Uterus (tissue), 4 donors: Measurements from ENCODE around the gene ISG15. TPM values are rescaled to one million over a fixed set of nuclear protein-coding genes. Genes with fewer than 3 reads are reported as not detected.
"Not testable (repeated sequence)": the region's sequence is repeated elsewhere in the genome, so short reads cannot be mapped to it uniquely, and the experiment has no call there.

Source experiments
- DNase-seq, 2 donors: peaks; one replicate each; pipeline ENCODE4 v3.0.0-alpha.2; 2019 to 2020
- H3K27ac ChIP-seq, 2 donors: fragments of 200-600 bp; sonication (generic); 1 replicate in 1 of 2; 2 replicates in 1 of 2; pipeline ENCODE4 v1.5.1; 2016 to 2018
- H3K27me3 ChIP-seq, 2 donors: fragments of 200-600 bp; sonication (generic); one replicate each; pipeline ENCODE4 v1.5.1; 2018 to 2019; ENCODE audit warnings: control low read depth in 1 of 2
- H3K36me3 ChIP-seq, 2 donors: fragments of 200-600 bp; sonication (generic); one replicate each; pipeline ENCODE4 v1.5.1; 2019; ENCODE audit warnings: control low read depth in 1 of 2
- H3K4me1 ChIP-seq, 2 donors: fragments of 200-600 bp; sonication (generic); one replicate each; pipeline ENCODE4 v1.5.1; 2018 to 2019; ENCODE audit warnings: control low read depth in 1 of 2
- H3K4me3 ChIP-seq, 2 donors: fragments of 200-600 bp; sonication (generic); 1 replicate in 1 of 2; 2 replicates in 1 of 2; pipeline ENCODE4 v1.5.1; 2018 to 2019; ENCODE audit warnings: mild to moderate bottlenecking in 1 of 2
- H3K9me3 ChIP-seq, 2 donors: fragments of 200-600 bp; sonication (generic); one replicate each; pipeline ENCODE4 v1.5.1; 2019; ENCODE audit warnings: control low read depth in 1 of 2
- POLR2A ChIP-seq, 2 donors: fragments of 450-650 bp; IDR thresholded peaks; one replicate each; pipeline ENCODE4 v1.6.1; 2016; ENCODE audit warnings: antibody characterized with exemption in 2 of 2, mild to moderate bottlenecking in 1 of 2, moderate library complexity in 1 of 2
- intact Hi-C: fragments of 100-400 bp; cut with DNase I; formaldehyde crosslinking; loops from one replicate; pipeline ENCODE4 v1.15.1; 2023; ENCODE audit warnings: low total_unique reads
- total RNA-seq, 4 donors: library from RNA; depleted of rRNA in 3 of 4; stranded (reverse); fragments of >200 nt in 3 of 4; gene quantifications; one replicate each; pipeline versions ENCODE4 v1.1.0 to v1.2.4, GENCODE V29; 2014 to 2023
- TF ChIP-seq, protein P1 (sequence below), 4 experiments: fragments of 200-600 bp in 2 of 4; fragments of 450-650 bp in 2 of 4; sonication (generic) in 2 of 4; IDR thresholded peaks; one replicate each; pipeline ENCODE4 v1.5.1; 2016 to 2019; ENCODE audit warnings: antibody characterized with exemption in 4 of 4, mild to moderate bottlenecking in 2 of 4, moderate library complexity in 1 of 4
- donor health status: DM: yes; HTN: yes; CAD: no.

The ISG15 gene
- total RNA-seq, 4 donors from 2014 or later: 1.8 to 27.2 (median 15.2) TPM

DNA sequence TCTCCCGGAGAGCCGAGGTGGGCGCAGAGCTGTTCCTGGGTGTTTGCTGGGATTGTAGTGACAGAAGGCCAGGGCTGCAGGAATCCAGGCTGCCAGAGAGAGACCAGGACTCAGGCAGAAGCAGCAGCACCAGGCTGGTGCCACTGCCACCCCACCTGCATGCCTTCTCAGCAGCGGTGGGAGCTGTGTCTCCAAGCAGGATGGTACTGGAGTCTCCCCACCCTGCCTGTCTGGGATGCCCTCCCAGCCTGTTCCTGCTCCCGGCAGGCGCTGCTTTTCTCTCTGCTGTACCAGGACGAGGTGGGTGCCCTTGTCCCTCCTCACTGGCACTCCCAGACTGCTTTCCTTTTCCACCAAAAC lies 8.9 kb upstream of the ISG15 start:
- Histone ChIP-seq H3K4me1 (peaks cover 0 to 5% of the 10 kb centered on the region in 2 donors), H3K27me3 (peaks cover 0 to 4% of the 10 kb centered on the region in 2 donors), H3K36me3 (no peaks in the 10 kb centered on the region), H3K4me3 (no peak overlapping the region), H3K9me3 (no peaks in the 10 kb centered on the region), H3K27ac (no peak overlapping the region)
- TF ChIP-seq POLR2A (IDR thresholded peaks at IDR 0.05): no peak
- TF ChIP-seq, protein P1, sequence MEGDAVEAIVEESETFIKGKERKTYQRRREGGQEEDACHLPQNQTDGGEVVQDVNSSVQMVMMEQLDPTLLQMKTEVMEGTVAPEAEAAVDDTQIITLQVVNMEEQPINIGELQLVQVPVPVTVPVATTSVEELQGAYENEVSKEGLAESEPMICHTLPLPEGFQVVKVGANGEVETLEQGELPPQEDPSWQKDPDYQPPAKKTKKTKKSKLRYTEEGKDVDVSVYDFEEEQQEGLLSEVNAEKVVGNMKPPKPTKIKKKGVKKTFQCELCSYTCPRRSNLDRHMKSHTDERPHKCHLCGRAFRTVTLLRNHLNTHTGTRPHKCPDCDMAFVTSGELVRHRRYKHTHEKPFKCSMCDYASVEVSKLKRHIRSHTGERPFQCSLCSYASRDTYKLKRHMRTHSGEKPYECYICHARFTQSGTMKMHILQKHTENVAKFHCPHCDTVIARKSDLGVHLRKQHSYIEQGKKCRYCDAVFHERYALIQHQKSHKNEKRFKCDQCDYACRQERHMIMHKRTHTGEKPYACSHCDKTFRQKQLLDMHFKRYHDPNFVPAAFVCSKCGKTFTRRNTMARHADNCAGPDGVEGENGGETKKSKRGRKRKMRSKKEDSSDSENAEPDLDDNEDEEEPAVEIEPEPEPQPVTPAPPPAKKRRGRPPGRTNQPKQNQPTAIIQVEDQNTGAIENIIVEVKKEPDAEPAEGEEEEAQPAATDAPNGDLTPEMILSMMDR (IDR thresholded peaks at IDR 0.05): no peak
- intact Hi-C loops: no loop called here
- DNase-seq: no peak

DNA sequence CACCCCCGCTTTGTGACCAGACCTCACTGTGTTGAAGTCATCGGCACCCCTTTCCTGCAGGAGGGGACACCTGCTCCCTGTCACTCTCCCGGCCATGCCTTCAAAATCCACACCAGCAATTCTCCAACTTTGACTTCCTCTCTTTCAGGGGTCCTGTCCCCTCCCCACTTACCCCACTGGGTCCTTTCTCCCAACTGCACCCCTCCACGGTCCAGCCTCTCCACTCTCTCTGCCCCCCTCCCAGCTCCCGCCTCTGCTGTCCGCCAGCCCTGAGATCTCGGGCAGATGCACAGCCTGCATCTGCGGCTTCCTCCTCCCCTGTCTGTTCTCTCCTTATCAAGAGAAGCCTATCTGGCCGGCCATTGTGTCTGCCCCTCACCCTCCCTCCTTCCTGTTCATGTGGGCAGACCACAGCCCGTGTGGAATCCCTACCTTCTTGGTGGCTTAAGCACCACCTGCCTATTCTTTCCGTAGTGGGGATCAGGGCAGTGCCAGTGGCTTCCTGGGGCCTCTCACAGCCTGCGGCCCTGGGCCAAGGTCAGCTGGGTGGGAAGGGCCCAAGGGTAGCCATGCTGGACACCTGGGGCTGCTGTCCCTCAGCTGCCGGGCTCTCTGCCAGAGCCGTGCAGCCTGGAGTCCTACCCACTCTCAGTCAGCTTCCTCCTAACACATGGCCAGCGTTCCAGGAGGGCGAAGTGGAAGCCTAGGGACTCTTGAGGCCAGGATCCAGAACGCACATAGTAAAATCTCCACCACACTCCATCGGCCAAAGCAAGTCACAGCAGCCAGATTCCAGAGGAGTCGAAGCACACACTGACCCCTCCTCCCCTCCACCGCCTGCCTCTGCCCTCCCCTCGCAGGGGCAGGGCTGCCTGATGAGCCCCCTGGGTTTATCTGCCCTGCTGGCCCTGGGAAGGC lies 8.3 kb upstream of the ISG15 start:
- no peaks in the 10 kb centered on the region for H3K9me3 ChIP-seq
- H3K4me1 ChIP-seq: peaks cover 0 to 5% of the 10 kb centered on the region in 2 donors
- no peak overlapping the region for H3K4me3 ChIP-seq
- no peaks in the 10 kb centered on the region for H3K36me3 ChIP-seq
- no peak overlapping the region for H3K27ac ChIP-seq
- DNase-seq: peak in 1 of 2 donors; percentile 19
- H3K27me3 ChIP-seq: peaks cover 0 to 3% of the 10 kb centered on the region in 2 donors
- no peak for TF ChIP-seq POLR2A (IDR thresholded peaks at IDR 0.05)
- TF ChIP-seq, protein P1 (IDR thresholded peaks at IDR 0.05): no peak
- intact Hi-C loops: no loop called here

DNA sequence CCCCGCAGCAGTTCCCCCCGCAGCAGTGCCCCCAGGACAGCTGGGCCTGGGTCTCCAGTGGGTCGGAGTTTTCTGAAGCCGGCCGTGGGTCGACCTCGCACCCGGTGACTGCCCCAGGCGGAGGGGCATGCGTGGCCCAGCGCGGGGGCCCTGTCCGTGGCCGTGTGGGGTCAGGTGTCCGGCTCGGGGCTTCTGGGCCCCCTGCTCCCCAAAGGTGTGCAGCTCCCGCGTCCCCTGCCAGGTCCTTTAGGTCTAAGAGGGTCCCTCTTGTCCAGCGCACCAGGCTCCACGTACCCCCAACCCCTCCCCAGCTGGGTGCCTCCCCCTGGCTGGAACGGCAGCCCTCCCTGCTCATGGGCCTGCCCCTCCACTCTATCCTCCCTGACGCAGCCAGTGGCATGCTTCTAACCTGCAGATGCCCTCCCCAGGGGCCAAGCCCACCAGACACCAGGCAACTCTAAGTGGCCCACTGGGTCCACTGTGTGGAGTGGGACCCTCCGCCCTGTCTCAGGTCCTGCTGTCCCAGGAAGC lies 7.5 kb upstream of the ISG15 start:
- no peaks in the 10 kb centered on the region for H3K27me3 ChIP-seq
- intact Hi-C loops: no loop called here
- H3K4me1 ChIP-seq: peaks cover 0 to 5% of the 10 kb centered on the region in 2 donors
- H3K36me3 ChIP-seq: no peaks in the 10 kb centered on the region
- TF ChIP-seq POLR2A (IDR thresholded peaks at IDR 0.05): no peak
- TF ChIP-seq, protein P1 (IDR thresholded peaks at IDR 0.05): no peak
- H3K27ac ChIP-seq: no peak overlapping the region
- no peaks in the 10 kb centered on the region for H3K9me3 ChIP-seq
- no peak for DNase-seq
- no peak overlapping the region for H3K4me3 ChIP-seq

DNA sequence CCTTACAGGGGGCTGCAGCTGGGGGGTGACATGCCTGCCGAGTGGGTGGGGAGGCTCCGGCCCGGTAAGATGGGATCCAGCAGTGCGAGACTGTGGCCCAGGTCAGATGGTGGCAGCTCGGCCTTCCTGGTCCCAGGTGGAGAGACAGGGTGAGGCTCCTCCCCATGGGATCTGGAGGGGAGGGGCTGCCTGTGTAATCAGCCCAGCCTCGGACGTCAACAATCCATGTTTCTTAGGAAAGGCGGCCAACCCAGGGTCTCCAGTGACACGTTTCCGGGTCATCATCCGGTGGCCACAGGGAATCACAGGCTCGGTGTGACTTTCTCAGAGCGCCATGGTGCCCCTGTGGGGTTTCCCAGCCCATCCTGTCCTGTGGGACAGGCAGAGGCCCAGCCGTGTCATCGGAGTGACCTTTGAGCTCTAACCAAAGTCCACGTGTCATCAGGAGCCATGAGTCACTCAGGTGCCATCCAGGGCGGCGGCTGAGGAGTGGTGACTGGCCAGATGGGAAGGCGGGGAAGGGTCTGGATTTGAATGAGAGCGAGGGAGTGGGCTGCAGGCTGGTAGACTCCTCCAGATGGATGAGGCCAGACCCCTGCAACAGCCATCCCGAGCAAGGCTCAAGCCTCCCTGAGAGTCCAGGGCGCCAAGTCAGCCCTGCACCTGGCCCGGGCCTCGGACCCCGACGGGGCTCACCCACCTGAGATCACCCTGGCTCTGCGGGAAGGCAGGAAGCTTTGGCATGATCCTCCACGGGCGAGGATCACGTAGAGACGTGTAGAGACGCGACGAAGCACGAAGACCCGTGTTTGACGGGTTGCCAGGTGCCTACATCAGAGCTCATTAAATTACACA lies 6.8 kb upstream of the ISG15 start:
- TF ChIP-seq POLR2A (IDR thresholded peaks at IDR 0.05): no peak
- TF ChIP-seq, protein P1 (IDR thresholded peaks at IDR 0.05): no peak
- Histone ChIP-seq H3K4me1 (peaks cover 0 to 5% of the 10 kb centered on the region in 2 donors), H3K27ac (no peak overlapping the region), H3K9me3 (no peaks in the 10 kb centered on the region), H3K4me3 (no peak overlapping the region), H3K27me3 (no peaks in the 10 kb centered on the region), H3K36me3 (no peaks in the 10 kb centered on the region)
- intact Hi-C loops: no loop called here
- DNase-seq: peak in 1 of 2 donors; percentile 16

DNA sequence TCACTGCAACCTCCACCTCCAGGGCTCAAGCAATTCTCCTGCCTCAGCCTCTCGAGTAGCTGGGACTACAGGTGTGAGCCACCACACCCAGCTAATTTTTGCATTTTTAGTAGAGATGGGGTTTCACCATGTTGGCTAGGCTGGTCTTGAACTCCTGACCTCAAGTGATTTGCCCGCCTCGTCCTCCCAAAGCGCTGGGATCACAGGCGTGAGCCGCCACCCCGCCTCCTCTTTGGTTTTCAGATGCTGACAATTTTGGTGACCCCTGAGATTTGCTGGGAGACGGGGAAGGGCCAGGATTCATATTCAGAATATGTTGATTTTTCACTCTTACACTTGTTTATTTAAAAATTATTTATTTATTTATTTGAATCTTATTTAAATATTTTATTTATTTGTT lies 3.2 kb upstream of the ISG15 start:
- intact Hi-C loops, H3K4me1 ChIP-seq, H3K36me3 ChIP-seq, DNase-seq, H3K27me3 ChIP-seq, H3K27ac ChIP-seq, H3K4me3 ChIP-seq, H3K9me3 ChIP-seq: not testable (repeated sequence)
